Activated CD4-positive, CD25-positive, alpha-beta regulatory T cell treated with anti-CD3 and anti-CD28 coated beads, Interleukin-2, amount 50 U/mL, for 24 hours (primary cell): ENCODE results near the gene CLTC.

ENCODE experiments used
- ATAC-seq, 2 donors: fragments of 150-1000 bp; cut with Tn5 transposase; one replicate each; pipeline ENCODE4 v1.10.0; 2021; ENCODE audit warnings: mild to moderate bottlenecking in 1 of 2, moderate library complexity in 1 of 2

Gene CLTC

DNA sequence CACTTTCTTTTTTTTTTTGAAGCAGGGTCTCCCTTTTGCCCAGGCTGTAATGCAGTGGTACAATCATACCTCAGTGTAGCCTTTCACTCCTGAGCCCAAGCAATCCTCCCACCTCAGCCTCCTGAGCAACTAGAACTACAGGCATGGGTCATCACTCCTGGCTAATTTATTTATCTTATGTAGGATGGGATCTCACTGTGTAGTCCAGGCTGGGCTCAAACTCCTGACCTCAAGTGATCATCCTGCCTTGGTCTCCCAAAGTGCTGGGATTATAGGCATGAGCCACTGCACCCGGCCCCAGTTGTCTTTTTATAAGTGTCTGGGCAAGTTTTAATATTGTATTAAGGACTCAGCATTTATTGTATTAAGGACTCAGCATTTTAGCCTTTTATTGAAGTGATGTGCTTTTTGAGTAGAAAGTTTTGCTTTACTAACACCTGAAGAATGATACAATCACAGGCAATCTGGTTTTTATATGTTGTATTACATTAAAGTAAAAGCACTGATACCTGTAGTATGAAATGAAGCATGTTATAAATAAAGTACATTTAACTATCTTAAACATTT lies 110.7 kb downstream of the CLTC start:
- ATAC-seq, result no peak

GRCh38 chr17:59733697-59734096 lies 114.0 kb downstream of the CLTC start:
- no peak for ATAC-seq

DNA sequence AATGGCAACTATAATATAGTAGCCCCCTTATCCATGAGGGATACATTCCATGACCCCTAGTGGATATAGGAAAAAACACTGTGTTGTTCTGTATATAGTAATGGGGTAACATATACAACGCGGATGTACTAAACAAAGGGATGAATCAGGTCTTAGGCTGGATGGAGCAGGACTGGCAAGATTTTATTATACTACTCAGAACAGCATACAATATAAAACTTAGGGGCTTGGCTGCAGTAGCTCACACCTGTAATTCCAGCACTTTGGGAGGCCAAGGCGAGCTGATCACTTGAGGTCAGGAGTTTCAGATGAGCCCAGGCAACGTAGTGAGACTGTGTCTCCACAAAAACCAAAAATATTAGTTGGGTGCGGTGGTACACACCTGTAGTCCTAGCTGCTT lies 114.5 kb downstream of the CLTC start:
- no peak for ATAC-seq

GRCh38 chr17:59737324-59737723 lies 117.6 kb downstream of the CLTC start:
- no peak for ATAC-seq

DNA sequence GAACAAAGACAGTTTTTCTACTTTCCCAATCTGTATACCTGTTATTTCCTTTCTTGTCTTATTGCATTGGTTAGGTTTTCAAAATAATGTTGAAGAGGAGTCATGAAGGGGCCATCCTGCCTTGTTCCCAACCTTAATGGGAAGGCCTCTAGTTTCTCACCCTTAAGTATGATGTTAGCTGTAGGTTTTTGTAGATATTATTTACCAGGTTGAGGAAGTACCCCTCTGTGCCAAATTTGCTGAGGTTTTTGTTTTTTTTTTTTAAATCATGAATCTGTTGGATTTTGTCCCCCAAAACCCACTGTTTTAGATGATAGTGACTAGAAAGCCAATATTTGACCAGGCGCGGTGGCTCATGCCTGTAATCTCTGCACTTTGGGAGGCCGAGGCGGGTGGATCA lies 124.1 kb downstream of the CLTC start:
- ATAC-seq, result no peak

GRCh38 chr17:59745040-59745439 lies 125.3 kb downstream of the CLTC start:
- no peak for ATAC-seq
